ENCODE measurements around the gene FNDC10. TPM values are rescaled to one million over a fixed set of nuclear protein-coding genes. Genes with fewer than 3 reads are reported as not detected.
"Not testable (repeated sequence)": the region's sequence is repeated elsewhere in the genome, so short reads cannot be mapped to it uniquely, and the experiment has no call there.

FNDC10 gene
- total RNA-seq, 1 experiment from 2014 or later: 5.9 TPM

DNA sequence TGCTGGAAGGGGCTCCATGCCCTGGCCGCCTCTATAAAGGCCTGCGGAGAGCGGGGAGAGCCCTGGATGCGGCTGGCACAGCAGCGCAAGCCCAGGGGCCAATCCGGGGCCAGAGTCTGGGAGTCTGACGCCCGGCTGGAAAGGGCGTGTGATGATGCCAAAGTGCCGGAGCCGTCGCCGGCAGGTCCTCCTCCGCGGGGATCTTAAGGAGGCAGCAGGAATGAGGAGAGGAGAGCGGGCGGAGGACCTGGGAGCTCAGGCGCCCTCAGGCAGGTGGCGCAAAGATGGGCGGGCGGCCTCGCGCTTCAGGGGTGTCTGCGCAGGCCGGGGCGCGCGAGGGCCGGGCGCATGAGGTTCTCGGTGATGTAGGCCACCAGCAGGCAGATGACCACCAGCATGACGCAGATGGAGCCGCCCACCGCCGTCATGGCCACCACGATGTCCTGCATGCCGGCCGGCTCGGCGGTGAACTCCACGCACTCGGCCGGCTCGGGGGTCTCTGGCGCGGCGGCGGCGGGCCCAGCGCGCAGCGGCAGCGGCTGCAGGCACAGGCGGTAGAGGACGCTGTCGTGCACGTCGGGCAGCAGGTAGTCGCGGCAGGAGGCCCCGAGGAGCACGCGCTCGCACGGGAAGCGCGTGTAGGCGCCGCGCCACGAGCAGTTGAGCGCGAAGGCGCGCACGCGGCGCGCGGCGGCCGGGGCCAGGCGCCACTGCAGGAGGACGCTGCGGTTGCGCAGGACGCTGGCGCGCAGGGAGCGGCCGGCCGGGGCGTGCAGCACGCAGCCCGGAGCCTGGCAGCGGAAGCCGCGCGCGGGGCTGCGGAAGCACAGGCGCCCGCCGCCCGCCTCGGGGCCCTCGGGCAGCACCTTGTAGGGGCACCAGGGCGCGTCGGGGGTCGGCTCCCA is 653 bp downstream of the FNDC10 start:
- no peak for DNase-seq (ENCODE audit: low read depth)

DNA sequence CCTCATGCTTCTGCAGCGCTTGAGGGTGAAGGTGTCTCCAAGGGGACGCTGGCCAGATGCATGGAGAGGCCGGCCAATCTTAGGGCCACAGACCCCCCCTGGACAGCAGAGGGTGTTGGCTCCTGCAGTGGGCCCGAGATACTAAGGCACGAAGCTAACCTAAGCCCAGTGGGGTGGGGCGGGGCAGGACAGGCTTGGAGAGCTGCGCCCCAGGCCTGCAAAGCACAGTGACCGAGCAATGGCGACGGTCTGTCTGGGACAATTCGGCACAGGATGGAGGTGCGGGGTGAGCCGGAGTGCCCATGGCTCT is 1.3 kb downstream of the FNDC10 start:
- no peak for DNase-seq (ENCODE audit: low read depth)

DNA sequence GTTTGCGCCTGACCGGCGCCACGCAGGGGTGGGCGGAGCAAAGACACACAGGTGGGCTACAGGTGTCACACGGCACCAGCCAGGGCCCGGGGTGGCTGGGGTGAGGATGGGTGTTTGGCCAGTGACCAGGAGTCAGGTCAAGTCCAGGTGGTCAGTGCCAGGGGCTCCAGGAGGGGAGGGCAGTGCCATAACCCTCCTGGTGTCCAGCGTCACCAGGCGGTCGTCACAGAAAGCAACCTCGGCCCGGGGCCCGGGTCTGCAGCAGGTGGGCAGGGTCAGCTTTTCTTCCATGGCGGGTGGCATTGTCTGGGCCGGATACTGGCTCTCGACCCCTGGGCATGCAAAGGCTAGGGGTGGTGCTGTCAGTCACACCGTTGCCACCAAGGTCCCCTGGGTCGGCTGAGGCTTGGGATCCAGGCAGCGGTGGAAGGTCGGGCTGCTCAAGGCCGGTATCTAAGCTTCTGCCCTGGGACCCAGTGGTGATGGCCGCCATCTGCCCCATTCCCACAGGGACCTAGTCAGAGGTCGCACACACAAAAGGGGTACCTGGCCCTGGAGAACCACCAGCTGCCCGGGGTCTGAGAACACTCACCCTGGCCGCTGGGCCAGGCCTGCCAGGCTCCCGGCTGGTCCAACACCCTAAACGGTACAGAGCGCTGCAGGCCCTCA is 1.8 kb downstream of the FNDC10 start:
- DNase-seq (ENCODE audit: low read depth): no peak

DNA sequence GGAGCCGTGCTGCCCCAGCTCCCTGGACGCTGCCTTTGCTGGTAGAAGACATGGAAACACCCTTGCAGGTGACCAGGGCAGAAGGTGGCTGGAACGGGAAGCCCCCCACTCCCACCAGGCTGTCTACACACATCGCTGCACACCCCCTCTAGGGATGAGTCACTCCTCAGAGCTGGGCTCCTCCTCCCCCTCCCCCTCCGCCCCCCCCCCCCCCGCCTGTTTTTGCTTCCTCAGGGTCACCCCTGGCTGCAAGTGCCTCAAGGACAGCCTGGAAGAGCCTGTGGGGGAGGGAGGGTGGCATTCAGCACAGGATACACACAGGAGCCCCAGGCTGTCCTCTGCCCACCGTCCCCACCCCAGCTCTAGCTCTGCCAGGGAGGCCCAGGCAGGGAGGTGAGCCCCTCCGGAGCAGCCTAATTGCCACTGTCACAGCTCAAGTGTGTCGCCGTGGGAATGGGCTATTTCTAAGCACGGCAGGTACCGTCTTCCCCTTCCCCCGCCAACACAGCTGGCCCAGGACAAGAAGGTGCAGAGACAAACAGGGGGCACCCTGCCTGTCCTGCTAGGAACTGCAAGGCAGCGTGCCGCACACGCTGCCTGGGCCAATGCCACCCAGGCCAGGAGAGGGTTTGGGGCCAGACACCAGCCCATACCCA is 2.5 kb downstream of the FNDC10 start:
- no peak for DNase-seq (ENCODE audit: low read depth)

DNA sequence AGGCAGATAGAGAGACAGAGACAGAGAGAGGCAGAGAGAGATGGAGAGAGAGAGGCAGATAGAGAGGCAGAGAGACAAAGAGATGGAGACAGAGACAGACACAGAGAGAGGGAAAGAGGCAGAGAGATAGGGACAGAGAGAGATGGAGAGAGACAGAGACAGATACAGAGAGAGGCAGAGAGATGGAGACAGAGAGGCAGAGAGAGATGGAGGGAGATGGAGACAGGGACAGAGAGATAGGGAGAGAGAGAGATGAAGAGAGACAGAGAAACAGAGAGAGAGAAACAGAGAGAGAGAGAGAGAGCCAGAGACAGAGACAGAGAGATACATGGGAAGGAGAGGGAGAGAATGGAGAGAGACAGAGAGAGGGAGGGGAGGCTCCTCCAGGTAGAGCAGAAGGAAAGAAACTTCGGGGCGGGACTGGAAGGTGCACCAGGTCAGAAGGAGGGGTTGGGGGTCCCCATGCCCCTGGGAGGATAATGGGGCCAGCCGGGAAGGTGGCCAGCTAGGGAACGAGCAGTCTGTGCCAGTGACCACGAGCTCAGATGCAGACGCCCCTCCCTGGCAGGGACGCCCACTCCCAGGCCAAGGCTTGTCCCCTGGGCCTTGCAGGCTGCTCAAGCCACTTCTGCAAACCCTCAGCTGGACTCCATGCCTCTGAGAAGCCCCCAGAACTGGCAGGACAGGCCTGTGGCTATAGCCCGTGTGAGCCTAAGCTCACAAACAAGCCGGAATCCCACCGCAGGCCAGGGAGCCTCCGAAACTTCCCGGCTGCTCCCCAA is 3.3 kb downstream of the FNDC10 start:
- DNase-seq (ENCODE audit: low read depth): no peak

DNA sequence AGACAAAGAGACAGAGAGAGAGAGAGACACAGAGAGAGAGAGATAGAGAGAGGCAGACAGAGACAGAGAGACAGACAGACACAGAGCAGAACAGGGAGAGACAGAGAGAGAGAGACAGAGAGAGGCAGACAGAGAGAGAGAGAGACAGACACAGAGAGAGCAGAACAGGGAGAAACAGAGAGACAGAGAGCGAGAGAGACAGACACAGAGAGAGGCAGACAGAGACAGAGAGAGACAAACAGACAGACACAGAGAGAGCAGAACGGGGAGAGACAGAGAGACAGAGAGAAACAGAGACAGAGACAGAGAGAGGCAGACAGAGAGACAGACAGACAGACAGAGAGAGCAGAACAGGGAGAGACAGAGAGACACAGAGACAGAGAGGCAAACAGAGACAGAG is 4.6 kb downstream of the FNDC10 start:
- DNase-seq (ENCODE audit: low read depth): not testable (repeated sequence)

DNA sequence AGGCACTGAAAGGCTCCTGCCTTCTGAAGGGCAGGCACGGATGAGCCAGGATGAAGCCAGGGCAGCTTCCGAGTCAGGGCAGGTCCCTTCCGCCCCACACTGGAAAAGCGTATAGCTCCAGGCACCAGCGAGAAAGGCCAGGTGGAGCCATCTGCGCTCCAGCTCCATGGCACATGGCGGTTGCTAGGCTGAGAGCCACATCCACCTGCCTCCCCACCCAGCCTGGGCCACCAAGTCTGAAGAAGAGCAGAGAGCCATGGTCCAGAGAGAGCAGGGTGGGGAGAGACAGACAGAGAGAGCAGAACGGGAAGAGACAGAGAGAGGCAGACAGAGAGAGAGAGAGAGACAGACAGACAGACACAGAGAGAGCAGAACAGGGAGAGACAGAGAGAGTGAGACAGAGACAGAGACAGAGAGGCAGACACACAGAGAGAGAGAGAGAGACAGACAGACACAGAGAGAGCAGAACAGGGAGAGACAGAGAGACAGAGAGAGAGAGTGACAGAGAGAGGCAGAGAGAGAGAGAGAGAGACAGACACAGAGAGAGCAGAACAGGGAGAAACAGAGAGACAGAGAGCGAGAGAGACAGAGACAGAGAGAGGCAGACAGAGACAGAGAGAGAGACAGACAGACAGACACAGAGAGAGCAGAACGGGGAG is 5.2 kb downstream of the FNDC10 start:
- DNase-seq (ENCODE audit: low read depth): no peak

DNA sequence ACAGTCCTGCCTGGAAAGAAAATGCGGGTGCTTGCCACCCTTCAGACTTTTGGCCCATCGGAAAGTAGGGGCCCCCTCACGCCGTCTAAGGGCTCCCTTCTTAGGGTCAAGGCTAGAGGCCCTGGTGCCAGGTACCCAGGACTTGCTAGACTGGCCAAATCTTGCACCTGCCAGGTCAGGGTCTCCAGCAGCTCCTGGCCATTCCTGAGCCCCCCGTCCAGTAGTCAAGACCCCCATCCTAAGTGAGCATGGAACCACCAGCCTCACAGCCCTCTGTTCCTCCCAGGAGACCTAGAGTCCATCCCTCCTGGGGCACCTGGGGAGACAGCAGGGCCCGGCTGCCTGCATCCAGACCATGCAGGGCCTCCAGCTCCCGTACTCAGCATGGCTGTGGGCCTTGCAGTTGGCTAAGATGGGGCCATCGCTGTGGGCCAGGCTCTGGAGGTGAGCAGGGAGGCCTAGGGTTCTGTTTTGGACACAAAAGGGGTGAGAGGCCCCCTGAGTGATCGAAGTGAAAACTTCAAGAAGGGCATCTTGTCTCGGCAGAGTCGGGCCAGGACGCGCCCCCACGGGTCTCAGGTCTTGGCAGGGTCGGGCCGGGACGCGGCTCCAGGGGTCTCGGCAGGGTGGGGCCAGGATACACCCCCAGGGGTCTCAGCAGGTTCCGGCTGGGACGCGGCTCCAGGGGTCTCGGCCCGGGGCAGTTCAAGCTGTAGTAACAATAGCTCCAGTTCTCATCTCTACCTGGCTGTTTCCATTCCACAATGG is 5.9 kb downstream of the FNDC10 start:
- DNase-seq (ENCODE audit: low read depth): no peak

DNA sequence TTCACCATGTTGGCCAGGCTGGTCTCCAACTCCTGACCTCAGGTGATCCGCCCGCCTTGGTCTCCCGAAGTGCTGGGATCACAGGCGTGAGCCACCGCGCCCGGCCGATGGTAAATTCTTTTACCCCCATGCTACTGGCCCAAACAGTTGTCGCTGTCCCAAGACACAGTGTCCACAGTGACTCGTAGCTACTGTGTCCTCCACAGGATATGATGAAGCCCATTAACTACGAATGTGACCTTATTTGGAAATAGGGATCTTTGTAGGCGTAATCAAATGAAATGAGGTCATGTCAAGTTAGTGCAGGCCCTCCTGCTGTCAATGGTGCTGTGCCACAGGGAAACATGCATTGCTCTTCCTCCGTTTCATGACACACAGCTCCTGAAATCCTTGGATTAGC is 8.5 kb downstream of the FNDC10 start:
- DNase-seq (ENCODE audit: low read depth): peak; percentile 34

DNA sequence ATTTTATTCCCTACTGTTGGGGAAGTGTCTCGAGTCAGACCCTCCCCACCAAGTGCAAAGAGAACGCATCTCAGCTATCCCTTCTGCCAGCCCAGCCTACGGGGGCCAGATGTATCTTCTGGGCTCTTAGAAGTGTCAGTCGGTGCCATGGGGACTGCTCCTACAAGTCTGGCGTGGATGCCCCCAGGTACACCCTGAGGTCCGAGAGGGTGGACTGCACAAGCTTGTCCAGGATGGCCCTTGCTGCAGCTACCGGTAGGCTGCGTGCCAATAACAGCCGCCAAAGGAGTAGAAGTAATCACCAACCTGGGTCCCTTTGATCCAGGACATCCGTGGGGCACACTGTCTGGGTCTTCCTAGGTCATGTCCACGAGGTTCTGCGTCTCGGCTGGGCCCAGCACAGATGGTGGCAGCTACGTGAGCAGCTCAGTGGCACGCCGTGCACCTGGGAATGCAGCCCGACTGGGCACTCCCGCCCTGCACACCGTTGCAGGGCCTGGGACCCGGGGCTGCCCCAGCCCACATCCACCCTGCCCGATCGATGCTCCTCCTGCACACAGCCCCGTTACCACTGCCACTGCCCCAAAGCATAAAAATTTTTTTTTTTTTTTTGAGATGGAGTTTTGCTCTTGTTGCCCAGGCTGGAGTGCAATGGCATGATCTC is 16.5 kb downstream of the FNDC10 start:
- DNase-seq (ENCODE audit: low read depth): no peak

DNA sequence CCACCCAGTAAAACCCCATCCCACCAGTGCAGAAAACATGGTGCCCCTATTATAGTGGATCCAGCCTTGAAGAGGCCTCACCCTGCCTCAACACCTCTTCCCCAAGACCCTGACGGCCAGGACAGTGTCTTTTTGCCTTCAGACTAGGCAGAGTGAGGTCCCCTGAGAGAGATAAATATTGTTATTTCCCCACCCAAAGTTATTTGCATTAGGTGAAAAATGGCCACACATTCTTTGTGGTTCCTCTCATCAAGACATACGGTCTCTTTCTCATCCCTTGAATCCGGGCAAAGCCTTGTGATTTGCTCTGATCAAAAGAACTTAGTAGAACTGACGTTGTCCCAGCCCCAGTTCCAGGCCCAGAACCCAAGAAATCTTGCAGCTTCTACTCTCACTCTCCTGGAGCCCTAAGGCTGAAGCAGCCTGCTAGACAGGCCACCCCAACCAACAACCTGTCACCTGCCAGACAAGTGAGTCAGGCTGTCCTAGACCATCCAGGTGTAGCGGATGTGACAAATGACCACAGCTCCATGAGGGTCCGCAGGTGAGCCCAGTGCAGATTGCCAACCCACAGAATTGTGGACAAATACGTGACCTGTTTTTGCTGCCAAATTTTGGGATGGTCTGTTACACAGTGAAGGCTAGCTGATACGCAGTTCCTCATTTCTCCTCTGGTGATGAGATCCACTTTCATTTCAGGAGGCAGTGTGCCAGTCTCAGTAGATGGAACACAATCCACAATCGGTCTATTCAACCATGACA is 17.2 kb downstream of the FNDC10 start:
- DNase-seq (ENCODE audit: low read depth): no peak

DNA sequence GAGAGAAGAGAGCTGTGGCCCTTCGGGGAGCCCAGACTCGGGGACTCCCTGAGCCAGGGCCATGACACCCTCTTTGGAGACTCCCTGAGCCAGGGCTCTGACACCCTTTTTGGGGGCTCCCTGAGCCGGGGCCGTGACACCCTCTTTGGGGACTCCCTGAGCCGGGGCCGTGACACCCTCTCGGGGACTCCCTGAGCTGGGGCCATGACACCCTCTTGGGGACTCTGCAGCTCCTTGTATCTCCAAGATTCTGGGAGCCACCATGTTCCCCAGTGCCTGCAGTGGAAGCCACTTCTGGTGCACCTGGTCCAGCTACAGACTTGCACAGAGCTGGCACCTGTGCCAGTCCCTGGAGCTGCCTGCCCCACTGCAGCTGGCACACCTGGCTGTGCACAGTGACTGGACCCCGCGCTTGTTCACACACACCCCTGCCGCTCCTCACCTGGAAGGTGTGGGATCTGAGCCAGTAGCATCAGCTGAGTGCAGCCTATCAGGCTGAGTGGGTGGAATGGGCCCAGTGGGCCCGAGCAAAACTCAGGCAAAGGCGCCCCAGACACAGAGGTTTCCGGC is 21.5 kb downstream of the FNDC10 start:
- DNase-seq (ENCODE audit: low read depth): no peak

DNA sequence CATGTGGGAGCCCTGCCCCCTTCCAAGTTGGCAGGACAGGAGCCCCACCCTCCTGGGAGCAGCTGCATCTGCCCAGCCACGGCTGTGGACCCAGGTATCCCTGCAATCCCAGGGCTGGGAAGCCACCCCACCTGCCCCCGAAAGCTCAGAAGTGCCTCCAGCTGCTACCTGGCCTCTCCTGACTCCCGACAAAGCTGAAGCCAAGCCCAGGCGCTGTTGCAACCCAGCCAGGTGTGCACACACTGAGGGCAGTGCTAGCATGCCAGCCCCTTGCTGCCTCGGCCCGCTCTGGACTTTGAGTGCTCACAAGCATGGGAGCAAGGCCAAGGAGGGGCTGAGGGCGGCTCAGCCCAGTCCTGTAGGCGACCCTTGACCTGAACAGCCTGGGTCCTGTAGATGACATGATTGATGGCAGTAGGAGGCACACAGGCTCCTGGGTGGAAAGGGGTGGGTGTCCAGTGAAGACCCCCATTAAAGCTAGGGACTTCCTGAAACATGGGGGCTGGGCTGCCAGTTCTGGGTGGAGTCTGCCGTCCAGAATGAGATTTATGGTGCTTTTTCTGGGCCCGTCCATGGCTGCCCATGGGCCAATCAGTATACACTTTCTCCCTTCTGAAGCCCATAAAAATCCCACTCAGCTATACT is 22.4 kb downstream of the FNDC10 start:
- no peak for DNase-seq (ENCODE audit: low read depth)

DNA sequence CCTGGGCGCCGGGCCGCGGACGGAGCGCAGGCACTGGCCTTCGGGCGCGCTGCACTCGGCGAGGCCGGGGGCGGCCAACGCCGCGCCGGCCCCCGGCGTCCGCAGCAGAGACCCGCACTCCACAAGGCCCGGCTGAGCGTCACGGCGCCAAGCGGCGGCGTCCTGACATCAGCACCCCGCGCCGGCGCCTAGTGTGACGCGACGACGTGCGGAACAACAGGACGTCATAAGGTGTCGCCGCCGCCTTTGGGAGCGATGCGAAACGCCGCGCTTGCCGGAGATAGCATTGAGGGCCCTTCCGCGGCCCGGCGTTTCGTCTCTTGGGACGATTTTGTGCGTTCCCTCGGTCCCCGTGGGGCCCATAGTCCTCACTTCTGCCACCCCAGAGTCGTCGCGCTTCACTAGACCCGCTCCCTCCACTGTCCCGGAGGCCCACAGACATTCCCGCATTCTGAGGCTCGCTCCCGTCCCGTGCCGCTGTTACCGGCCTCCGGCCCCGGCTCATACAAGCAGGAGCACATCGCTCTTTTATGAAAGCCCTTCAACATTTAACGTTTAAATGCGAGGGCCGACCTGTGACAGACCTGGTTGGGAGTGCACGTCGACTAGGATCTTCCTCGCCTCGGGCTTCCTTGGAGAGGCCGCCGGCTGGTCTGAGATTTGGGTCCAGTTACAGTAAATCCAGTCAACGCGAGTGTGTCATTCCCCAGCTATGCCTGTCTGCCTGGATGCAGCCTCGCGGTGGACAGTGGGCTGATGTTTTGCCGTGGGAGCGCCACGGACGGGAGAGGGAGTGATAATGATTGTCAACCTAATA is 25.0 kb downstream of the FNDC10 start, which contains the start of gene SSU72:
Gene SSU72, minus strand, starts transcription at position 143 of the 817 bp plus-strand sequence. CDS start 306 bp downstream, outside the sequence.
- peak; percentile 88 for DNase-seq (ENCODE audit: low read depth)

DNA sequence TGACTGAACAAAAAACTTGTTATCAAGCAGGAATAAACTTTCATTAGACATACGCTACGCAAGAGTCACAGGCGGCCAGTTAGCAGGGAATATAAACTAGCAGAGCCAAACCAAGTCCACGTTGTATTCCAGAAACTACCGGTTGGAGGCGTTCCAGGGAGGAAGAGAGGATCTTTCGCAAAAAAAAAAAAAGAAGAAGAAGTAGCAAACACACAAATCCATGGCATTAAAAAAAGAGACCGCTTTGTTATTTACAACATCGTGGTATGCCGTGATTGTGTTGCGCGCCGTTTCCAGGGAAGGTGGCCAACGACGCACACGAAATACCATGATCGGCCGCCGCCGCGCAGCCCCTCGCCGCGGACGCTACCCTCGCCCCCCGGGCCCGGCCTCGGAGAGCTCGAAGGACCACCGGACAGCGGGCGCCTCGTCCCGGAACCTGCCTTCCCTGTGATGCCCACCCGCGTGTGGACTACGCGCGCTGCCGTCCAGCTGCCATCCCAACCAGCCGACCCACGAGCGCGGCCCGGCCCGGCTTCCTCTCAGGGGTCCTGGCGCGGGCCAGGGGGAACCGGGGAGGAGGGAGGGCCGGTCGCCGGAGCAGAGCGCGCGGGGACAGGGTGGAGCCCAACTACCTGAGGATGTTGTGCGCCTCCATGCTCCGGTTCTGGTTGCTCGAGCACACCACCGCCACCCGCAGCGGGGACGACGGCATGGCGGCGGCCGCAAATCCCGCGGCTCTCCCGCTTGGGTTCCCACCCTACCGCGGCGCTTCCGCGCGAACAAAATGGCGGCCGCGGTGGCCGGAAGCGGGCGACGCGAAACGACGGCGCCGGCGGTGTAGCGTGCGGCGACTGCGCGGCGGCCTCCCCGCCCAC is 25.9 kb downstream of the FNDC10 start:
- peak; percentile 63 for DNase-seq (ENCODE audit: low read depth)

DNA sequence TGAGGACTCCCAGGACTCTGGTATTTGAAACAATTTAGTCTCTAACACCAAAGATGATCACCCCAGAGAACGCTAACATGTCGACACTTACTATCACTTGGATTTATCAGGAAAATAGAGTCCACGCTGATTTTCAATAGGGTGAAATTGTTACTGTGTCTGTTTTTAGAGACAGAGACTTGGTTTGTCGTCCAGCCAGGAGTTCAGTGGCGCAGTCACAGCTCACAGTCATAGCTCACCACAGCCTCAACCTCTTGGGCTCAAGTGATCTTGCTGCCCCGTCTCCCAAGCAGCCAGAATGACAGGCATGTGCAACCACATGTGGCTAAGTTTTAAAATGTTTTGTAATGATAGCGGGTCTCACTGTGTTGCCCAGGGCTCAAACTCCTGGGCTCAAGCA is 30.6 kb downstream of the FNDC10 start:
- no peak for DNase-seq (ENCODE audit: low read depth)
